Measurements from ENCODE around the gene EMX2. TPM values are rescaled to one million over a fixed set of nuclear protein-coding genes. Genes with fewer than 3 reads are reported as not detected.

Gene EMX2
- total RNA-seq, 4 donors from 2014 or later: 2.7 to 7.0 (median 4.7) TPM

DNA sequence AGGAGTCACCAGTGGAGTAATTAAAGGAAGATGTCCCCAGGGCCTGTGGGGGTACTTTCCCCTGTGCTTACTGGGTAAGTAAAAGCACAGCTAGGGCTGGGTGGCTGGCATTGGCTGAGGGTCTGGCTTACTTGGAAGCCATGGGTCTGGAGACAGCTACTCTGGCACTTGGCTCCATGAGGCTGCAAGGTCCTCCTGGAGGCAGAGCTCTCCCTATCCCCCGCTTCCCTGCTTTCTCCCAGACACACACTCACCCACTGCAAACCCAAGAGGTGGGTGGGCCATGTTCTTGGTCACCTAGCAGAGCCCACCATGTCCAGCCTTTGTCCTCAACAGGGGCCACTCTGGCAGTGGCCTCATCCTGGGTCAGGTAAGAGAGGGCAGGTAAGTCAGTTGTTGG, 13.3 kb downstream of the EMX2 start:
- TF ChIP-seq, protein P1, sequence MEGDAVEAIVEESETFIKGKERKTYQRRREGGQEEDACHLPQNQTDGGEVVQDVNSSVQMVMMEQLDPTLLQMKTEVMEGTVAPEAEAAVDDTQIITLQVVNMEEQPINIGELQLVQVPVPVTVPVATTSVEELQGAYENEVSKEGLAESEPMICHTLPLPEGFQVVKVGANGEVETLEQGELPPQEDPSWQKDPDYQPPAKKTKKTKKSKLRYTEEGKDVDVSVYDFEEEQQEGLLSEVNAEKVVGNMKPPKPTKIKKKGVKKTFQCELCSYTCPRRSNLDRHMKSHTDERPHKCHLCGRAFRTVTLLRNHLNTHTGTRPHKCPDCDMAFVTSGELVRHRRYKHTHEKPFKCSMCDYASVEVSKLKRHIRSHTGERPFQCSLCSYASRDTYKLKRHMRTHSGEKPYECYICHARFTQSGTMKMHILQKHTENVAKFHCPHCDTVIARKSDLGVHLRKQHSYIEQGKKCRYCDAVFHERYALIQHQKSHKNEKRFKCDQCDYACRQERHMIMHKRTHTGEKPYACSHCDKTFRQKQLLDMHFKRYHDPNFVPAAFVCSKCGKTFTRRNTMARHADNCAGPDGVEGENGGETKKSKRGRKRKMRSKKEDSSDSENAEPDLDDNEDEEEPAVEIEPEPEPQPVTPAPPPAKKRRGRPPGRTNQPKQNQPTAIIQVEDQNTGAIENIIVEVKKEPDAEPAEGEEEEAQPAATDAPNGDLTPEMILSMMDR (IDR thresholded peaks at IDR 0.05; ENCODE audit: low read depth): no peak

DNA sequence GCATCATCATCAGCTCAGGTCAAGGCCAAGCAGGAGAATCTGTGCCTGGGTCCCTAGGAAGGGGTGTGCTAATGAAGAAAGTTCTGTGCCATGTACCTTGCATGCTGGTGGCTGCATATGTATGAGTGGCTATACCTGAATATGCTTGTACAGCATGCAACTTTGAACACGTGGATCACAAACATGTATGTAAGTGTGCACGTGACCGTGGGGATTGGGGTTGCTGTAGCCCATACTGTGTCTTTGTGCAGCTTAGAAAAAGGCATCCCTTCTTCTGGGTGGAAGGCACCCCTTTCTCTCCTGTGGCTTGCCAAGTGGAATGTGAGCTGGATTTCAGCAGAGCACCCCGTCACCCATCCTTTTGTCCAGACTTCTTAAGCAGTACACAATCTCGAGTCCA, 13.8 kb downstream of the EMX2 start:
- TF ChIP-seq, protein P1 (IDR thresholded peaks at IDR 0.05; ENCODE audit: low read depth): no peak

DNA sequence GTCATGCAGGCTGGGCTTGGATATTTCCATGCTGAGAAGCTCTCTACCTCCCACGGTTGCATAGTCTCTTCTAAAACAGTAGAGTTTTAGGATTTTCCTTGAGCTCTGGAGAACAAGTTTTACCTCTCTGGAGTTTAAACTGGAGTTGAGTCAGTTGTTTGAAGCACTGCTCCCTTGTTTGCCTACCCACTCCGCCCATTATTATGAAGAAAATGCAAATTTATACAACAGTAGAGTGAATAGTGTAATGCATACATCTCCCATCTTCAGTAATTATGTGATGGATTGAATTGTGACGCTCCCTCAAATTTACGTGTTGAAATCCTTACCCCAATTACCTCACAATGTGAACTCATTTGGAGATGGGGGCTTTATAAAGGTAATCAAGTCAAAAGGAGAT, 17.2 kb downstream of the EMX2 start:
- TF ChIP-seq, protein P1 (IDR thresholded peaks at IDR 0.05; ENCODE audit: low read depth): no peak

DNA sequence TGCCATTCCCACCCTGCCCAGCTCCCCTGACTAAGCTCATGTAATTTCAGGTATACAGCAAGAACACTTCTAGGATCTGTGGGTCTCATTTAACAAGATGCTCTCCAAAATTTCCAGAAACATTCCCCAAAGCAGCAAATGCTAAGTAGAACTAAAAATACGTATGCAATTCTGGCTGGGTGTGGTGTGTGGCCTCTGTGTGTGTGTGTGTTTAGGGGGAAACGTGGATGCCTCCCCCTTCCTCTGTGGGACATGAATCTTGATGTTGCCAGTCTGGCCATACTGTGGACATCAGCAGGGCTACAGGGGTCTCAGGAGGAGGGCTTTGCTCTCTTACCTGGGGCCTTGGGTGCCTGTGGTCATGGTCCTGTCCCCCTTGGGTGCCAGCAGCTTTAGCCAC, 18.4 kb downstream of the EMX2 start:
- TF ChIP-seq, protein P1 (IDR thresholded peaks at IDR 0.05; ENCODE audit: low read depth): no peak

DNA sequence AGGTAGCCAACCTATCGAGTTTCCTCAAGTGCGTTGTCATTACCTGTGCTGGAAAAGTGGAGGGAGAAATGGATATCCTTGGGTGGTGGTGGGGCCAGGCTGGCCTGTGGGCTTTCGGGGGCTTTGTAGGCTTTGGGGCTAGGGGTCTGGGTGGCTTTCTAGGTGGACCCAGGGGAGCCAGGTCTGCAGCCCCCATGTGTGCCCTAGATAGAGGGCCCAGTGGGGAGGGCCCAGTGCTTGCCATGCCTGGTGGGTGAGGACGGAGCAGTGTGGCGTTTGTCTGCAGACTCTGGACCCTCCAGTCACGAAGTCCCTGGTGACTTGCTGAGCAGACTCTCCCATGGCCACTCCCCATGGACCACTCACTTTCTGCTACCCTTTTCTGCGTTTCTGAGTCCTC, 19.7 kb downstream of the EMX2 start:
- TF ChIP-seq, protein P1 (IDR thresholded peaks at IDR 0.05; ENCODE audit: low read depth): no peak

DNA sequence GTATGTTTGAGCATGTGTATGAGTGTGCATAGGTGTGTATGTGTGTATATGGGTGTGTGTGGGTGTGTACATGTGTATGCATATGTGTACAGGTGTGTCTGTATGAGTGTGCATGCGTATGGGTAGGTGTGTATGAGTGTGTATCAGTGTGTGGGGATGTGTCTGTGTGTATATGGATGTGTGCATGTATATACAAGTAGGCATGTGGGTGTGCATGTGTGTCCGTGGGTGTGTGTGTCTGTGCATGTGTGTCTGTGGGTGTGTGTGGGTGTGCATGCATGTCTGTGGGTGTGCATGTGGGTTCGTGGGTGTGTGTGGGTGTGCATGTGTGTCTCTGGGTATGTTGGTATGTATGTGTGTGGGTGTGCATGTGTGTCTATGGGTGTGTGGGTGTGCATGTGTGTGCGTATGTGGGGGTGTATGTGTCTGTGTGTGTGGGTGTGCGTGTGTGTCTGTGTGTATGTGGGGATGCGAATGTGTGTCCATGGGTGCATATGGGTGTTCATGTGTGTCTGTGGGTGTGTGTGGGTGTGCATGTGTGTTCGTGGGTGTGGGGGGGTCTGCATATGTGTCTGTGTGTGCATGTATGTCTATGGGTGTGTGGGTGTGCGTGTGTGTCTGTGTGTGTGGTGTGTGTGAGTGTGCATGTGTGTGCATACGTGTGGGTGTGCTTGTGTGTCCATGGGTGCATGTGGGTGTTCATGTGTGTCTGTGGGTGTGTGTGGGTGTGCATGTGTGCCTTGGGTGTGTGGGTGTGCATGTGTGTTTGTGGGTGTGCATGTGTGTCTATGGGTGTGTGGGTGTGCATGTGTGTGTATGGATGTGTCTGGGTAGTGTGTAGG, 20.6 kb downstream of the EMX2 start:
- TF ChIP-seq, protein P1 (IDR thresholded peaks at IDR 0.05; ENCODE audit: low read depth): no peak

DNA sequence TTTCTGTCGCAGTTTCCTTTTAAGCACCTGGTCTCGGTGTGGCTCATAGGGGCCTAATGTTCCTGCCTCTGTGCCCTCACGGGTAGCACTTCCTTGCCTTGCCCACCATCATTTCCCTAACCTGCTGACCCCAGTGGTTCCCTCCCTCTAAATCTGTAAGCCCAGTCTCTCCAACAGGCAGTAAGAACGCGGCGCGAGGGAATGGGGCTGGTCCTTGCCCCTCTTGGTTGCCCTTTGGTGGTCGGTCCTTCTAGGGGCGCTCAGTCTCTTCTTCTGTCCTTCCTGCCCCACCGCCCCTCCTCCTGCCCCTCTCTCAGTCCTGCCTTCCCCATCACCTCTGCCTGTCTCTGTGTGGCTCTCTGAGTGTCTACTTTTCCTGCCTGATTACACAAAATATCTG, 21.2 kb downstream of the EMX2 start:
- TF ChIP-seq, protein P1 (IDR thresholded peaks at IDR 0.05; ENCODE audit: low read depth): no peak

Measured in subcutaneous adipose tissue (tissue), 4 donors.